ENCODE results near the gene TAF4.
"Not testable (repeated sequence)": the region's sequence is repeated elsewhere in the genome, so short reads cannot be mapped to it uniquely, and the experiment has no call there.

The TAF4 gene

DNA sequence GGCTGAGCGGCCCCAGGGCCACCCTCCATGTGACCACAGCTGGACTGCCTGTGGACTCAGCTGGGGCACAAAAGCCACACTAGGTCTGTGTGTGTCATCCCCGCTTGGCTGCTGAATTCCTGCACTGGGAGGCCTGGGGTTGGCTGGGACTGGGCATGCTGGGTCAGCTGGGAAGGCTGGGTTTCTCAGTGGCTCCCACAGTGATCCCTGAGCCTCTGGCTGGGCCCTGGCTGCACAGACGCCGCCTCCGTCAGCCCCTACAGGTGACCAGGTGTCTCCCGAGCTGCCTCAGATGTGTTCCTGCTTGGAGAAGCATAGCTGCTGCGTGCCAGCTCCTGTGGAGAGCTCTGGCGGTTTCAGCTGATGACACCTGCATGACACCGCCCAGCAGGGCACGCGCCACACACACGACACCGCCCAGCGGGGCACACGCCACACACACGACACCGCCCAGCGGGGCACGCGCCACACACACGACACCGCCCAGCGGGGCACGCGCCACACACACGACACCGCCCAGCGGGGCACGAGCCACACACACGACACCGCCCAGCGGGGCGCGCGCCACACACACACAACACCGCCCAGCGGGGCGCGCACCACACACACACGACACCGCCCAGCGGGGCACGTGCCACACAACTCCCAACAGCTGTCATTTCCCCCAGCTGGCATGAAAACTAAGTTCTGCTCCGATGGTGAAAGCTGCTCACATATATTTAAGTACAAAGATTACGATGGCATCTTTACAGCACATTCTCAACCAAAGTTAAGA is 88.8 kb downstream of the TAF4 start:
- no peak for DNase-seq

GRCh38 chr20:61976263-61976643 is 89.4 kb downstream of the TAF4 start:
- no peak for DNase-seq

- no peak for DNase-seq
Observed at GRCh38 chr20:61975407-61976129, 90.1 kb downstream of the TAF4 start.

GRCh38 chr20:61974357-61974665 is 91.4 kb downstream of the TAF4 start:
- no peak for DNase-seq

DNA sequence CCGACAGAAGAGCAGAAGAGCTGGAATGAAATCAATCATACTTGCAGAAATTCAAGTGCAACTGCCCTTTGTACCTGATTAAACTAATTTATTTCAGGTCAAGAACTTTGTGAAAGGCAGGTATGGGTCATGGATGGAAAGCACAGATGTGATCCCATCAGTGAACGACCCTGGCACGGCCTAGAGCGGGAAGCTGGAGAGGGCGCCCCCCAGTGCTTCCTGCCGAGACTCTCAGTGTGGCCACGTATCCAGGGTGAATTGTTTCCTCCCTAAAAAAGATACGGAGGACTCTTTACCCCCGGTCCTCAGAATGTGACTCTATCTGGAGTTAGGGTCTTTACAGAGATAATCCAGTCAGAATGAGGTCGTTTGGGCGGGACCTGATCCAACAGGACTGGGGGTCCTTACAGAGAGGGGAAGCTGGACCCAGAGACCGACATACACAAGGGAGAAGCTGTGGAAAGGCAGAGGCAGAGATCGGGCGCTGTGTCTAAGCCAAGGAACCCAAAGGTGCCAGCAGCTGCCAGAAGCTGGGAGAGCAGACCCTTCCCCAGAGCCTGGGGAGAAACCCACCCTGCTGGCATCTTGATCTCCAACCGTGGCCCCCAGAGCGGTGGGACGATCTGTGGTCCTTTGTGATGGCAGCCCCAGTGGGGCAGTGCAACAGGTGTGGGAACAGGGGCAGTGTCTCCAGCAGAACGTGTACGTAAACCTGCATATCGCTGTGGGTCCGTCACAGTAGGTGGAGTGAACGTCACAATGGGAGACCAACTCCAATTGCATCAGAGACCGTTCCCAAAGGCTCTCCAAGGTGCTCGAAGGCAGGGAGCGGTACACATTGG is 91.9 kb downstream of the TAF4 start:
- no peak for DNase-seq

DNA sequence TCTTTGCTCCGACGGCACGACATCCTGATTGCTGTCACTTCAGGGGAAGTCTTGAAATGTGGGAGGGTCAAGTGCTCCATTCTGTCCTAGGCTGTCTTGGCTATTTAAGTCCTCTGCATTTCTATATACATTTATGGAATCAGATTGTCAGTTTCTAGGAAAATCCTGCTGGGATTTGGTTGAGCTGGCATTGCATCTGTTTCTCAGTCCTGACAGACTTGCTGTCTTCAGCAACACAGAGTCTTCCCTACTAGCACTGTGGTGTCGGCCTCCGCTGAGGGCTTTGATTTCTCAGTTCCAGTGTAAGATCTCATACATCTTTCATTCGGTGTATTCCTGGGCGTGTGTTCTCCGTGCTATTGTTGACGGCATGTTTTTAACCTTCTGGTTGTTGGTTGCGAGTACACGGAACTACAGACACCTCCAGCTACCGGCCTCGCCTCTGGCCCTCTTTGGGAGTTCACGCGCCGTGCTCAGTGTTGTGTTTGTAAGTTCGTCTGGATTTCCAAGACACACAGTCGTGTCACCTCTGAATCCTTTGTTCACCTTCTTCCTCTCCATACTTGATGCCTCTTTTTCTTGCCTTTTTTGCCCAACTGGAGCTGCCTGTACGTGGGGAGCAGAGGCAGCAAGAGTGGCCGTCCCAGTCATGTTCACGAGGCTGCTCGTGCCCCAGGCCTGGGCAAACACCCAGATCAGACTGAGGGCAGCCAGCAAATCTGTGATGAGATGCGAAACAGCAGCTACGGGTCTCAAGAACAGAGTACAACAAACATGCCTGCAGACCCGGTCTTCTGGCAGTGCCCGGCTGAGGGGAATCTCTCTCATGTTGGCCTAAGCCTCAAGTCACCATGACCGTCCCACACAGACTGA is 92.8 kb downstream of the TAF4 start:
- DNase-seq = no peak

GRCh38 chr20:61971595-61971994 is 94.1 kb downstream of the TAF4 start:
- not testable (repeated sequence) for DNase-seq

DNA sequence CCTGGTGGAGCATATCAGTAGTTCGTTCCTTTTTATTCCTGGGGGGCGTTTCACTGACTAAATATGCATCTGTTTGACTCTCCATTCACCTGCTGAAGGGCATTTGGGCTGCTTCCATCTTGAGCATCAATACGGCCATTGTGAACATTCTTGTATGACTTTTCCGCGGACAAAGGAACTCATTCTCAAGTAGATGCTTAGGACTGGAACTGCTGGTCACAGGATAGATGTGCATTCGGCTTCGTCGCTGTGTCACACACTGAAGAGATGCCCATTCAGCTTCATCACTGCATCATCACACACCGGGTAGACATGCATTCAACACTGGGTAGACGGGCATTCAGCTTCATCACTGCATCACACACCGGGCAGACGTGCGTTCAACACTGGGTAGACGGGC is 95.3 kb downstream of the TAF4 start:
- DNase-seq = no peak

GRCh38 chr20:61969806-61970205 is 95.9 kb downstream of the TAF4 start:
- DNase-seq = no peak

GRCh38 chr20:61968932-61969331 is 96.7 kb downstream of the TAF4 start:
- no peak for DNase-seq

DNA sequence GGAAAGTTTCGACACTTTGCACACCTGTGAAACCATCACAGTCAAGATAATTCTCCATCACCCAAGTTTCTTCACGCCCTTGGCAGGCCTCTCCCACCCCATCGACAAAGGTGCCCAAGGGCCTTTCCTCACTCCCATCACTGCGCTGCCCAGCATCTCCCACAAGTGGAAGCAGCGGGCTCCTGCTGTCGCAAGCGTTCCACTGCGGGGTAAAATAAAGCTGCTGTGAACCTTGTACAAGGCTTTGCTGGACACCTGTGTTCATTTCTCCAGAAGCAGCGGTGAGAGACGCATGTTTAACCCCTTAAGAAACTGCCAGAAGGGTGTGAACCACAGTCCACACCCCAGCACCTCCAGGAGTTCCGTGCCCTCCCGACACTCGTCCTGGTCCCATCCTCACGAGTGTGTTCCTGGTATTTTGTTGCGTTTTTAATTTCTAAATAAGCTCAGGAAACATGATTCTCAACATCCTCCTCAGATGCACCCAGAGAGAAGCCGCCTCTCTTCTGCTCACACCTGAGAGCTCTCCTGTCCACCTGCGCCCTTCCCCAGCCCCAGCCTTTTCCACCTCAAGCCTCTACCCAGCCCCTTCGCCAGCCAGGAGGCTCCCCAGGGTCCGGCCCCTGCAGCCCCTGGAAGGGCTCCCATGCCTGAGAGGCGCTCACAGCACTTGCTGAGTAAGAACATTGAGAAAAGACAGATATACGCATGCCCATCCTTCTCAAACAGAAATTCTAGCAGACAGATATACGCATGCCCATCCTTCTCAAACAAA is 97.5 kb downstream of the TAF4 start:
- DNase-seq = no peak

GRCh38 chr20:61967300-61967699 is 98.4 kb downstream of the TAF4 start:
- no peak for DNase-seq

DNA sequence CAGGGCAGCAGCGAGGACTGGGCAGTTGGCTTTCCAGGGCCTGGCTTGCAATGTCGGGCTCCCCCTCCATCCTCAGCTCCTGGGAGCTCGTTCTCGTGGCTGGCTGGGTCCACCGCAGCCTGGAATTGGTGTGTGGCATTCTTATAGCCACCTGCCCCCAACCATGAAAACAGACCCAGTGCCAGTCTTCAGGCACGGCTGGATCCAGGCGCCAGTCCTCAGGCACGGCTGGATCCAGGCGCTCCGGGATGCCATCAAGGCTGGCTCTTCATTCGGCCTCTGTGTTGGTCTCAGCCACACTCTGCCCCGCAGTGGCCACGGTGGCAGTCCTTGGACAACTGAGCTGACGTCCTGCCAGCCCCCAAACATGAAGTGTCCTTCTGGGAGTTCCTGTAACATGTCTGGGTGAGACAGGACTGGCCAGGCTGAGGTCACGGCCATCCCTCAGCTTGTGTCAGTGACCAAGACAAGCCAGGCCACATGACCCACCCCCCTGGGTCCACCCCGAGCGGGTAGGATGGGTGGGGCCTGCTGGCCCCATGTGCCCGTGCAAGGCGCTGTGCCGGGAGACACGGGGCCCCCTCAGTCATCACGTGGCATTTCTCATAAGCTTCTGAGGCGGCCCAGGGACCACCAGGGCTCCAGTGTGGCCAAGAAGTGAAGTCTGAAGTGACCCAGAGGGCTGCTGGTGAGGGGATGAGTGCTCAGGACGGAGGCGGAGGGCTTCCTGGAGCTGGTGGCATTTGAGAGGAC is 99.0 kb downstream of the TAF4 start:
- no peak for DNase-seq

GRCh38 chr20:61965606-61966491 is 99.8 kb downstream of the TAF4 start:
- DNase-seq = no peak

DNA sequence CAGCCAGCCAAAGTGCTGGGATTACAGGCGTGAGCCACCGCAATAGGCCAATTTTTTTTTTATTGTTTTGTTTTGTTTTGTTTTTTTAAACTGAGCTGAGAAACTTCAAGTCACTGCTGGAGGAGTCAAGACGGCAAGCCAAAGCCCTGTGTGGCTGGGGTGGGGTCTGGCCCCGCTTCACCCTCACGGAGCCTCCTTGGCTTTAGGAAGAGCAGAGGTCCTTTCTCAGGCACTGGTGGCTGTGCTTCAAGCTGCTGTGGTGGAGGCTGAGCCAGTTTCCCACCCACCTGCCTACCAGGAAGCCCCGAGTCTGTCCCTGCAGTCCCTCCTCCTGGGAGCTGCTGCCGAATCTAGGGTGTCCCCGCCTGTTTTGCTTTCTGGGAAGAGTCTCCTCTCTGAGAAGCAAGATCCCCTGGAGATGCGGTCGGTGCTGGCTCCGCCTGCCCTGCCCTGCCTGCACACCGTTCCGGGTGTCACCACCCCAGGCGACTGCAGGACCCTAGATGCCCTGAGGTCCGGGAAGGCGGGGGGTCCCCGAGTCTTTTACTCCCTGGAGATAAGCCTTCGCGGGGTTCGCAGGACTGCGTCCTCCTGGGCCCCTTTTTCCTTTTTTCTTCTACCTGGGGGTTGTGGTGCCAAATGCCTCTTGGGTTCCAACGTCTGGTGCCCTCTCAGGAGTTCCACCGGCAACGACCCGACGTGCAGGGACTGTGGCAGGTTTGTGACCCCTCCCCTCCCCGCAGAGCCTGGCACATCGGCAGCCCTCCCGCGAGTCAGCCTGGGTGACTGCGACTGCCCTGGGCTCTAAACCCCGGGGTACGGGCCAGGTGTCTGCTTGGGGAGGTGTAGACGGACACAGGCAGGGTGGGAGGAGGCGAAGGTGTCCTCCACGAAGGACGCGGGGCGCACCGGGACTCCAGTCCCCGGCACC is 100.7 kb downstream of the TAF4 start:
- no peak for DNase-seq

- DNase-seq = no peak
Observed at GRCh38 chr20:61963885-61964674, 101.6 kb downstream of the TAF4 start.

DNA sequence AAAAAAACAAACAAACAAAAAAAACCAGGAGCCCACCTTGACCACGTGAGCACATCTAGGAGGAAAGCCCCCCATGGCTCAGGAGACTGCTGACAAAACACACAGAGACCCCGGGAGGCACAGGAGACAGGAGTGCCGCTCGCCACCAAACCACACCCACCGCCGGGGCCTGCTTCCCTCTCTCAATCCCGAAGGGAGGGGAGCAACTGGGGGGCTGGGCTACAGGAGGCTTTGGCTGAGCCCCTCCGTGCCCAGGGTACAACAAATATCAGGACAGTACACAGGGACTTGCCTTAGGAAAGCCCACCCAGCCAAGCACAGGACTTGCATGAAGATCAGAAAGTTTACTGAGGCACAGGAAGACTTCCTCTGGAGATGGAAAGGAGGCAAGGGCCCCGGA is 102.5 kb downstream of the TAF4 start:
- no peak for DNase-seq

DNA sequence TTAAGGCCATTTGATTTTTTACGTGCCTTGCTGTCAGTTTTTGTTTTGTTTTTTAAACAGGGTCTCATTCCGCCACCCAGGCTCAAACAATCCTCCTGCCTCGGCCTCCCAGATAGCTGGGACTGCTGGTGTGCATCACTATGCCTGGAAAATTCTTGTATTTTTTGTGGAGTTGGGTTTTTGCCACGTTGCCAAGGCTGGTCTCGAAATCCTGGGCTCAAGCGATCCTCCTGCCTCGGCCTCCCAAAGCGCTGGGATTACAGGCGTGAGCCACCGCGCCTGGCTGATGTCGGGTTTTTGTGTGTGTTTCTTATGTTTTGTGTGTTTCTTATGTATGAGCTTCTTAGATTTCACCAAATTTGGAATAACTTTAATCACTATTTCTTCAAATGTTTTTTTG is 104.8 kb downstream of the TAF4 start:
- no peak for DNase-seq

All from EL (cell line).